Stimulated activated CD4-positive, alpha-beta T cell treated with anti-CD3 and anti-CD28 coated beads, Interleukin-4, amount 100 ng/mL, for 1 hour (primary cell): ENCODE measurements around the gene TRIM34.
"Not testable (repeated sequence)": the region's sequence is repeated elsewhere in the genome, so short reads cannot be mapped to it uniquely, and the experiment has no call there.

Source experiments
- DNase-seq: peaks from one replicate; pipeline ENCODE4 v3.0.0-alpha.2; 2020

TRIM34 gene

GRCh38 chr11:5621580-5621979 is 3.2 kb upstream of the TRIM34 start:
- no peak for DNase-seq

GRCh38 chr11:5622802-5623201 is 2.0 kb upstream of the TRIM34 start:
- no peak for DNase-seq

- no peak for DNase-seq
Measured at GRCh38 chr11:5625281-5625680, 480 bp downstream of the TRIM34 start.

- no peak for DNase-seq
Measured at GRCh38 chr11:5626196-5626595, 1.4 kb downstream of the TRIM34 start.

- no peak for DNase-seq
Measured at GRCh38 chr11:5631417-5631816, 6.6 kb downstream of the TRIM34 start.

GRCh38 chr11:5631969-5632635 is 7.3 kb downstream of the TRIM34 start:
- no peak for DNase-seq

- DNase-seq = no peak
Measured at GRCh38 chr11:5639953-5640352, 15.2 kb downstream of the TRIM34 start.

GRCh38 chr11:5643585-5643984 is 18.8 kb downstream of the TRIM34 start:
- no peak for DNase-seq

GRCh38 chr11:5646139-5646538 is 21.3 kb downstream of the TRIM34 start:
- no peak for DNase-seq

GRCh38 chr11:5655474-5655873 is 30.7 kb downstream of the TRIM34 start:
- no peak for DNase-seq

GRCh38 chr11:5656956-5657355 is 32.2 kb downstream of the TRIM34 start:
- DNase-seq = not testable (repeated sequence)

- no peak for DNase-seq
Measured at GRCh38 chr11:5658318-5658717, 33.5 kb downstream of the TRIM34 start.

- DNase-seq = no peak
Measured at GRCh38 chr11:5663511-5663910, 38.7 kb downstream of the TRIM34 start.

- DNase-seq = no peak
Measured at GRCh38 chr11:5665051-5665570, 40.3 kb downstream of the TRIM34 start.

GRCh38 chr11:5665746-5666401 is 41.1 kb downstream of the TRIM34 start:
- DNase-seq = no peak

GRCh38 chr11:5666402-5666793 is 41.6 kb downstream of the TRIM34 start:
- DNase-seq = no peak

- DNase-seq = no peak
Measured at GRCh38 chr11:5671831-5672230, 47.0 kb downstream of the TRIM34 start.

GRCh38 chr11:5674391-5674790 is 49.6 kb downstream of the TRIM34 start:
- DNase-seq = no peak

- DNase-seq = no peak
Measured at GRCh38 chr11:5679811-5680210, 55.0 kb downstream of the TRIM34 start.

- DNase-seq = not testable (repeated sequence)
Measured at GRCh38 chr11:5682890-5683441, 58.2 kb downstream of the TRIM34 start.

- peak; percentile 23 for DNase-seq
Measured at GRCh38 chr11:5683620-5684019, 58.8 kb downstream of the TRIM34 start.

GRCh38 chr11:5684036-5684645 is 59.3 kb downstream of the TRIM34 start:
- DNase-seq = no peak

- peak; percentile 77 for DNase-seq
Measured at GRCh38 chr11:5684646-5685362, 60.0 kb downstream of the TRIM34 start, which contains the start of gene TRIM5. Gene TRIM5 (minus strand): TSS chr11:5685074. CDS start chr11:5680177, 4,897 bp downstream.
